DLD1 (cell line): ENCODE data around the gene PRKX.
"Not testable (repeated sequence)": the region's sequence is repeated elsewhere in the genome, so short reads cannot be mapped to it uniquely, and the experiment has no call there.

Source experiments
- in situ Hi-C: cut with HindIII; loops from 2 replicates; pipeline ENCODE4 v1.10.0; 2017; ENCODE audit warnings: low sequenced_read_pairs

Gene PRKX

GRCh38 chrX:3663576-3664250, 49.7 kb downstream of the PRKX start:
- in situ Hi-C loops: not testable (repeated sequence)

- in situ Hi-C loops: no loop called here
These were observed 53.7 kb downstream of the PRKX start for GRCh38 chrX:3659761-3660160.

GRCh38 chrX:3655181-3655580, 58.3 kb downstream of the PRKX start:
- in situ Hi-C loops: no loop called here

DNA sequence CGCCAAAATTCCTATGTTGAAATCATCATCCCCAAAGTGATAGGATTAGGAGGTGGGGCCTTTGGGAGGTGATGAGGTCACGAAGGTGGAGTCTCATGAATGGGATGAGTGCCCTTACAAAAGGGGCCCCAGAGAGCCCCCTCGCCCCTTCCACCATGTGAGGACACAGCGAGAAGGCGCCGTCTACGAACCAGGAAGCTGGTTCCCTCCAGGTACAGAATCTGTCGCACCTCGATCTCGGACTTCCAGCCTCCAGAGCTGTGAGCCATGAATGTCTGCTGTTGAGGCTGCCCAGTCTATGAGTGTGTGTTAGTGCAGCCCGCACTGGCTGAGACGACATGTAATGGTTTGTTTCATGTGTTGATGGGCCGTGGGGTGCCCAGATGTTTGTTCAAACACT, 60.3 kb downstream of the PRKX start:
- in situ Hi-C loops: no loop called here

- in situ Hi-C loops: no loop called here
These were observed 62.2 kb downstream of the PRKX start for GRCh38 chrX:3651277-3651676.

DNA sequence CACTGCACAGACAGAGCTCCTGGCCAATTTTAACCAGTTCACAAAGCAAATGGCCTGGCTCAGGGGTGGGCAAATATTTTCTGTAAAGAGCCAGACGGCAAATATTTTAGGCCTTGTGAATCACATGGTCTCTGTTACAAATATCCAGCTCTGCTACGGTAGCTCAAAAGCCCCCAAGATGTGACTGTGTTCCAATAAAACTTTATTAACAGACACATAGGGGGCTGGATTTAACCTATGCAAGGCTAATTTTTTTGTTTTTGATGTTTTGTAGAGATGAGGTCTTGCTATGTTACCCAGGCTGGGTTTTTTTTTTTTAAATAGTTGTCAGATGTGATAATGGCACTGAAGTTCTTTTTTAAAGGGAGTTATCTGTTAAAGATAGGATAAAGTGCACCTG, 65.4 kb downstream of the PRKX start:
- in situ Hi-C loops: no loop called here

DNA sequence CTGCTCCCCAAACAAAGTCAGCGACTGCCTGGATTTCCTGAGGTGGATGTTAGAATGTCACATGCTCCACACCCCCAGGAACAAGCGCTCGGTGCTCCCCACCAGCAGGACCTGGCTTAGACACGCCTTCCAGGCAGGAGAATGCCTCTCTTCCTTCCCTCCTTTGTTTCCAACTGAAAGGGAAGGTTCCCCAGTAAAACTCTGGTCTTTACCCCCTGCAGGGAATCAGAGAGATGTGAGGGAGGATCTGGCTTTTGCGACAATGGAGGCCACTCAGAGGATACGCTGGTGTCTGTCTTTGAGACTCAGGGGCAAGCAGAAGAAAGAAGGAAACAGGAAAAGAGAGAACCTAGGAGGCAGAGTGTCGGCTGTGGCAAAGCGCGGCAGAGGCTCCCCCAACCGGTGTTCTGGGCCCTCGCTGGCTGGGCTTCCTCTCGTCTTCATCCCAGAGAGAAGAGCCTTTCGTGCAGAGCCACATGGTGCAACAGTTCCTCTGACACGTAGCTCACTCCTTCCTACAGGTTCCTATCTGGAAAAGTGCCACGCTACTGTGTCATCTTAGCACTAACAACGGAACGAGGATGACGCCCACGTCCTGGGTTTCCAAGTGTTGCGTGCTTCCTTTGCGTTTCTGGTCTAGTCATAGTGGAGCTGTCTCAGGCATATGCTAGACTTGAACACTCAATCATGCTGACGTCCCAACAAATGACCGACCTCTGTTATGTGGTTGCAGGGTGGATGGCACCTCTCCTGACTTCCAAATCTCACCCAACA, 73.4 kb downstream of the PRKX start:
- in situ Hi-C loops: not testable (repeated sequence)

- in situ Hi-C loops: no loop called here
These were observed 74.2 kb downstream of the PRKX start for GRCh38 chrX:3639236-3639635.

GRCh38 chrX:3638280-3638873, 75.1 kb downstream of the PRKX start:
- in situ Hi-C loops: no loop called here

GRCh38 chrX:3636803-3637202, 76.6 kb downstream of the PRKX start:
- in situ Hi-C loops: no loop called here

DNA sequence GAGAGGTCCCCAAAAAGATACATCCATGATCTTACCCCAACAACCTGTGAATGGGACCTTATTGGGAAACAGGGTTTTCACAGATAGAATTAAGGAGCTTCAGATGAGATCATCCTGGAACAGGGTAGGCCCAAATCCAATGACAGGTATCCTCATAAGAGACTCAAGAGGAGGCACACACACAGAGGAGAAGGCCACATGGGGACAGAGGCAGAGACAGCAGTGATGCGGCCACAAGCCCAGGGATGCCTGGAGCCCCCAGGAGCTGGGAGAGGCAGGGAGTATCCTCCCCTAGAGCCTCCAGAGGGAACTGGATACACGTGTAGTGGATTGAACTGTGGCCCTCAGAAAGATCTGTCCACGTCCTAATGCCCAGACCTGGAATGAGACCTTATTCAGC, 82.3 kb downstream of the PRKX start:
- in situ Hi-C loops: no loop called here

- in situ Hi-C loops: no loop called here
These were observed 85.9 kb downstream of the PRKX start for GRCh38 chrX:3627594-3627993.

GRCh38 chrX:3621414-3621813, 92.0 kb downstream of the PRKX start:
- in situ Hi-C loops: no loop called here

- in situ Hi-C loops: not testable (repeated sequence)
These were observed 101.7 kb downstream of the PRKX start for GRCh38 chrX:3611744-3612143.

DNA sequence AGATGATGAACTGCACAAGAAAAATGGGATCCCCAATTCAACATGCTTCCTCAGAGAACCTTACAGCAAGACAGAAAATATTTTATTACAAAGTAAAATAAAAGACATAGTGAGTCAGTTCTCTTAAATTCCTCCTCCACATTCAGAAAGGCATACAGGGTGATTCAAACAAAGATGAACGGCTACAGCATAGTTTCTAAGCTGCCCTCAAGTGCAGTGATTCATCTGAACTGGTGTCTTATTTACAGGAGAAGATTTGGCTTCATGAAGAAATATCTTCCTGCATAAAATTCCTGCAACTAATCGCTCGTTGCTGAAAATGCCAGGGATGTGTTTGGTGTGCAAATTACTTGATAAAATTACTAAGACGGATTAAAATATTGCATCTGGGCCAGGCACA, 103.6 kb downstream of the PRKX start:
- in situ Hi-C loops: no loop called here

DNA sequence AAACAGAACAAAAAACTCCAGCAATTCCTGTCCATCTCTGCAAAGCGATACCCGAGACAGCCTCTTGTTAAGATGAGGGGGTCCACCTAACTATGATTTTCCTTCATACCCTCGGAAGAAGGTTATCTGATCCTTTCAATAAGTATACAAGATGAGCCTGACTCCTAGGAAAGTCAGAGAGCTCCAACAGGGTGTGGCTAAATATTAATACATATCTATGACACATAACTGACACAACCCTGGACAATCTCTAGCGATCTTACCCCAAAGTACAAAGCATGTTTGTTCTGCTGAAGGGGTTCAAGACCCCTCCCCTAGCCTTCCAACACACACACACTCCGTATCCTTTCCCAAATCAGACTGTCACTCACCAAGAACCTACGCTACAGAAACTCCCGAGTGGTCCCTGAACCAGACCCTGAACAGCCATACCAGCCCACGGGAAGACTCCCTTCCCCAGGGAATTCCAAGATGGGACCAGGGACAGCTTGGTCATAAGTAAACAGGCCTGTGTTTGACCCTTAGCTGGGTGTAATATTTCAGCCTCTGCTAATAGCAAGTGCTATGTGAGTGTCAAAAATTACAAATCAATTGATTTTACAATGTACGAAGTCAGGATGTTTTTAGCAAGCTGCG, 110.3 kb downstream of the PRKX start:
- in situ Hi-C loops: no loop called here

DNA sequence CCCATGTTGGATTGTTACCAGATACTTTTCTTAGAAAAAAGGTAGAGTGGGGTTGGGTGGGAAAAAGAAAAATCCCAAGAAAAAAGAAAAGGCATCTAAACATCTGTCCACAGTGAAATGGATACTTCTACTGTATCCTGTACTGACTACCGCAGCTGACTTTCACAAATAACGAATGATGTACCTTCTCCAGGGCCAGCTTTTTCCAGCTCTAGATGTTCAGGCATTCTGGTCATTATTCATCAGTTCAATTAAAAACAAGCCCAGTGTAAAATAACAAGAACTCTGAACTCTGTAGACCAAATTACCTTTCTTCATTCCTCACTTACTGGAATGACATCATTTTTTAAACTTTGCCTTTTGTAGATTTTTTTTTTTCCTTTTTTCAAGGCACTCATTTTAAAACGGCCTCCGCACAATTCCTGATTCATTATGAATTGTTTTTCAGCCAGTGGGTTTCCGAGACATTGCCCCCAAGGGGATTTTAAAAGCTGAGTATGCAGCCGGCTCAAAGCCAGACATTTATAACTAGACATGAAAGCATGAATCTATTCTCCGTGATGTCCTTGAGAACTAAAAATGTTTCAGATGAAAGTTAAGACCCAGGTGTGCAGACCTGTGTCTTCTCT, 113.5 kb downstream of the PRKX start:
- in situ Hi-C loops: no loop called here

DNA sequence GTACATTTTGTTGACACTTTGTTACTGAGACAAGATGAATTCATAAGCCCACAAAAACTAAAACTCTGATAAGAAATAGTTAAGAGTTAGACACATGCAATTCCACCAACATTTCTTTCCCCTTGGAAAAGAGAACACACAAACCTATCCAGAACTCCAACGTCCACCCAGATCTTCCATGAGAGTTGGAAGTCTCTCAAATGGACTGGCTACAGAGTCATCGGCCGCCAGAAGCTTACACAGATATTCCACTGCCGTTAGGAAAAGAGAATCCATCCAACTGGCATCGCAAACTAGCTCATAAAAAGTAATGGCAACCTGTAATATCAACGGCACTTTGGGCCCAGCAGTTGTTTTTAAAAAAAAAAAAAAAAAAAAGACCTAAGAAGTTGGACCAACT, 114.7 kb downstream of the PRKX start:
- in situ Hi-C loops: no loop called here

DNA sequence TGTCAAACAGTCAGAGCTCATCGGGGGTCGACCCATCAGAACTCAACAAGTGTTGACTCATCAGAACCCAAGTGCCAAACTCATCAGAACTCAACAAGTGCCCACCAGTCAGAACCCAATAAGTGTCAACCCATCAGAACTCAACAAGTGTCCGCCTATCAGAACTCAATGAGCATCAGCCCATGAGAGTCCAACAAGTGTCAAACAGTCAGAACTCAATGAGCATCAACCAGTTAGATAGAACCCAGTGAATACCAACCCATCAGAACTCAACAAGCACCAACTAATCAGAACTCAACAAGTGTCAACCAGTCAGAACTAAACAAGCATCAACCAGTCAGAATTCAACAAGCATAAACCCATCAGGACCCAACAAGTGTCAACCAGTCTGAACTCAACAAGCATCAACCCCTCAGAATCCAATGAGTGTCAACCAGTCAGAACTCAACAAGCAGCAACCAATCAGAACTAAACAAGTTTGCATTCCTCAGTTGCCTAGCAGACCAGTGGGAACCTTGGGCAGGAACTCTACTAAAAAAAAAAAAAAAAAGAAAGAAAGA, 115.3 kb downstream of the PRKX start:
- in situ Hi-C loops: no loop called here

GRCh38 chrX:3592184-3592583, 121.3 kb downstream of the PRKX start:
- in situ Hi-C loops: no loop called here

DNA sequence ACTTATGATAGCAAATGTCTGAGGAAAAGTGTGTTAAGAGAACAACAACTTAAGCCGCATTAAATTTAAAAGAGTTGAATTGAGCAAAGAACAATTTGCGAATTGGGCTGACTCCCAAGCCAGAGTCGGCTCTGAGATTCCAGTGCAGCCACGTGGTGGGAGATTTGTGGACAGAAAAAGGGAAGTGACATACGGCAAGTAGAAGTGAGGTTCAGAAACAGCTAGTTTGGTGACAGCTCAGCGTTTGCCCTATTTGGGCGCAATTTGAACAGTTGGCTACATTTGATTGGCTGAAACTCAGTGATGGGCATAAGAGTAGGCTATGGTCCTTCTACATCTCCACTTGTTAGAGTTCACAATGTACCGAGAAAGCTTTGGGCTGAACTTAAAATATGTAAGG, 124.0 kb downstream of the PRKX start:
- in situ Hi-C loops: no loop called here
